D341Med (cell line): ENCODE measurements around the gene EPN3.

Source experiments
- DNase-seq: peaks from one replicate; pipeline ENCODE4 v3.0.0; 2012; ENCODE audit warnings: low spot score

The EPN3 gene

GRCh38 chr17:50532452-50533024 lies at the start of gene EPN3:
TSS of gene EPN3 (plus strand) at chr17:50532735. CDS start at chr17:50536557, 3,822 bp downstream.
- no peak for DNase-seq

DNA sequence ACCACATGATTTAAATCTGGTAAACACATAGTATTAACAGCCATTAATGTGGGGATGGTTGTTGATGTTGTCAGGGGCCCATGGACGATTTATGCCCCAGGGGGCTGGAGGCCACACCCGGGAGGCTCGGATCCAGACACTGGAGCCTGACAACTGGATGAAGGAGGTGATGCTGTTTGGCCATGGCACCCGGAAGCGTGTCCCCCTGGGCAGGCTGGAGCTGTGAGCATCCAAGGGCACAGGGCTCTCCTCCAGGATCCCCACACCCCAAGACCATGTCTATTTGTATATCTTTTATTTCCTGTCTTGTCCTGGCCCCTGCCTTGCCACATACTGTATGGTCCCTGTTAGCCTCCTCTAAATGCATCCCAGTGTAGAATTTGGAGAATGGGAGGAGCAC lies 49.3 kb upstream of the EPN3 start:
- DNase-seq: no peak

DNA sequence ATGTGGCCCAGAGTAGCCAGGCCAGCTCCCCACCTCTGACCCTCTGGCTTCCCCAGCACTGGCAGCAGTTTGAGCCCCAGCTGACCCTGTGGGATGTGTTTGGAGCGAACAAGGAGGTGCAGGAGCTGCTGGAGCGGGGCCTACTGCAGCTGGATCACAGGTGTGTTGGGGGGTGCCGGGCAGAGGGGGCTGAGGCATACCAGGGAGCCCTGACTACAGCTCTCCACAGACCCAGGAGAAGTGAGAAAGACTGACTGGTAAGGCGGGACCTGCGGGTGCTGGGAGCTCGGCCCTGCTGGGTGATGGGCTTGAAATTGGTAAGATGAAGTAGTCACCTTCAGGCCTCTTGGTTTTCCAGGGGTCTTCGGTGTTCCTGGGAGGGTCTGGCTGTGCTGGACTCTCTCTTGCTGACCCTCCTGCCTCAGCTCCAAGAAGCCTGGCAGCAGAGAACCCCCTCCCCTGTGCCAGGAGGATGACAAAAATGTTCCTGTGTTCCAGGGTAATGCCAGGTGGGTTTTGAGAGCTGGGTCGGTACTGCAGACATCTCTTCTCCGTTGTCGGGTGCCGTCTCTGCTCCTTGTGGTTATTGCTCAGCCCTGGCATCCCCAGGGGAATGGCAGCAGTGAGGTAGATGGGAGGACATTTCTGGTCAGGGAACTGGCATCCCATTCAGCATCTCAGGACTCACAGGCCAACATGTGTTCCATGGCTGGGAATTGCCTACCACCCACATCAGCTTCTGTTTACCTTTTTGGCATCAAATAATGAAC lies 48.0 kb upstream of the EPN3 start:
- no peak for DNase-seq

- no peak for DNase-seq
These were observed 45.1 kb upstream of the EPN3 start for GRCh38 chr17:50487213-50488096.

DNA sequence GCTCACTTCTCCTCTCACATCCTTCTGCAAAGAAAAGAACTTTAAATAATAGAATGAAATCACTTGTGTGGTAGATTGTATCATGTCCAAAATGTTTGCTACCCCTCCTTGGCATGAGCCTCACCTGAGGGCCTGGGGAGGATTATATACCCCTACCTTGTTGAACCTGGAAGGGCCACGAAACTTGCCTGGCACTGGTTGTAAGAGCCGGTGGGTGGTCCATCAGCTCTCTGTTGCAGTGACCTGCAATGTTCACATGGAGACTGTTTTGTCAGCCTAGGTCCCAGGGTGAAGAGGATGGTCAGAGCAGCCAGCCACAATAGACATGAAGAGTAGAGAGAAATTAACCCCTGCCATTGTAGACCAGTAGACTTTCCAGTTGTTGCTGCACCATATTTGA lies 43.7 kb upstream of the EPN3 start:
- DNase-seq: no peak

GRCh38 chr17:50491505-50491904 lies 41.0 kb upstream of the EPN3 start:
- no peak for DNase-seq

- DNase-seq: no peak
These were observed 40.3 kb upstream of the EPN3 start for GRCh38 chr17:50492214-50492613.

DNA sequence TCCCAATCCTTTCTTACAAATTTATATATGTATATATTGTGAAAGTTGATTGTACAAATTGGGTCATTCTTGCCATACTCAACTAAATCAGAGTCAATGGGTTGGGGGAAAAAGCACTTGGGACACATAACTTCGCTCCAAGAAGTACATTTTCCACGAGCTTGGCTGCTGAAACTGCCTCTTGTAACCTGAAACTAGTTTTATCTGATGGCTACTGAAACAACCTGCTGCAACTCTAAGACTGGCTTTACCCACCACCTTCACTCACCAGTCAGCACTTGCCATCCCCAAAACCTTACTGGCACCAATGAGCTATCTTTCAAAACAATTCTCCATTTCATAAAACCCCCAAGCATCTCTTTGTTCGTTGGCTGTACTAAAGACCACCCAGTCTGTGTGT lies 38.8 kb upstream of the EPN3 start:
- DNase-seq: no peak

DNA sequence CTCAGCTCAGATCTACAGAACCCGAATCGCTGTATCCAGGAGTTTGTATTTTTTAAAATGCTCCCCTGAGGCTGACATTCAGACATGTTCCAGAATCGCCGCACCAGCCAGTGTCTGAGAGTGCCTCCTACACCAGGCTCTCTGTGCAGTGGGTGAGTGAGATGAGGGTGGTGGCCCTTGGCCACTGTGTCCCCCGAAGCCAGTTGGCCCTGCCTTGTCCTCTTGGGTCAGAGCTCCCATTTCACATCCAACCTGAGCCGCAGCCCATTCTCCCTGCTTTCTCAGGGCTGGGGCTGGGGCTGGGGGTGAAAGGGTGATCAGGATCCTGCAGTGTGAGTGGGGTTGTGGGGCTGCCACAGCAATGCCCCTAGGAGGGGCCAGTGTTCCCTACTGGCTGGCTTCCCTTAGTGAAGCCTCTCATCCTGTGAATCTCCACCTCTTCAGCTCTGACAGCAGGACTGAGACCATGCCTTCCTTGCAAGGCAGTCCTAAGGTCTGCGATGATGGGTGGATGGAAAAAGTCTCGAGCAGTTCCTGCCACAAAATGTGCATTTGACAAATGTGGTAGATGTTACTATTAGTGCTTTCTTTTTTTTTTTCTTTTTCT lies 37.2 kb upstream of the EPN3 start:
- no peak for DNase-seq

GRCh38 chr17:50495918-50496317 lies 36.6 kb upstream of the EPN3 start:
- DNase-seq: no peak

DNA sequence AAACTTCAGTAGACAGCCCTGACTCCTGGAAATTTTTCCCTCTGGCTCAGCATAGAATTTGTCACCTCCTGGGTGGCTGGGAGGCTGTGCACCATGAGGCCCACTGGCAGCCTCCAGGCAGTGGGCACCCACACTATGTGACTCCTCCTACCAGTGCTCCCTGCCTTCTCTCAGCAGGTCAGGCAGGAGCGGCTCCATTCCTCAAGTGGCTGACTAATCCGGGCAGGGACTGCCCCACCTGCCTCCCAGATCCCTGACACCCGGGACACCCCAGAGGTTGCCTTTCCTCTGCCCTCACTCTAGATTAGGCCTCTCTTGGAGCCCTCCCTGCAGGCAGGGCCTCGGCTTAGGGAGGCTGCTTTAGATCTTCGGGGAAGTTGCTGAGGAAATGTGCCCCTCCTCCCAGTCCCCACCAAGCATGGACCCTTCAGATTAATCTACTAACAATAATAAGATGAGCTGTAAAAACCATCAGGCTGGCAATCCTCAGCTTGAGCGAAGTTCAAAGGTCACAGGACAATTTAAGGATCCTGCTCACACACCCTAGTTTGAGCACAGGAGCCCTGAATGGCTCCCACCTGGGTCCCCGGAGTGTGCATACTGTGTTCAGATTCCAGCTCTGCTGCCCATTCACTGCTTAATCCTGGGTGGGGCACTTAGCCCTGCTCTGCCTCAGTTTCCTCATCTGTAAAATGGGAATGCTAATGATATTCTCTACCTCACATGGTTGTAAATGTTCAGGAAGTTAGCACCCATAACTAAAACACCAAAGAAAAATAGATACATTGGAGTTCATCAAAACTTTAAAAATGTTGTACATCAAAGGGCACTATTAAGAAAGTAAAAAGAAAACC lies 34.3 kb upstream of the EPN3 start:
- DNase-seq: no peak

DNA sequence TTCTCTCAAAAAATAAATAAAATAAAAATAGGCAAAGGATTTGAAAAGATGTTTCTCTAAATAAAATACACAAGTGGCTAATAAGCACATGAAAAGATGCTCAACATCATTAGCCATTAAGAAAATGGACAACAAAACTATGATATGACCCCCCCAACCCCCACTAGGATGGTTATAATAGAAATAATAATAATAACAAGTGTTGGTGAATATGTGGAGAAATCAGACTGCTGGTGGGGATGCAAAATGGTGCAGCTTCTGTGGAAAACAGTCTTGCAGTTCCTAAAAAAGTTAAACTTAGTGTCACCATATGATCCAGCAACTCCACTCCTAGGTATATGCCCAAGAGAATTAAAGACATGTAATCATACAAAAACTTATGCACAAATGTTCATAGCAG lies 33.3 kb upstream of the EPN3 start:
- no peak for DNase-seq

GRCh38 chr17:50499721-50500120 lies 32.8 kb upstream of the EPN3 start:
- DNase-seq: no peak

GRCh38 chr17:50501054-50501453 lies 31.5 kb upstream of the EPN3 start:
- no peak for DNase-seq

- DNase-seq: peak; percentile 73
These were observed 30.1 kb upstream of the EPN3 start for GRCh38 chr17:50502301-50502990.

GRCh38 chr17:50505591-50506130 lies 26.9 kb upstream of the EPN3 start:
- DNase-seq: no peak

DNA sequence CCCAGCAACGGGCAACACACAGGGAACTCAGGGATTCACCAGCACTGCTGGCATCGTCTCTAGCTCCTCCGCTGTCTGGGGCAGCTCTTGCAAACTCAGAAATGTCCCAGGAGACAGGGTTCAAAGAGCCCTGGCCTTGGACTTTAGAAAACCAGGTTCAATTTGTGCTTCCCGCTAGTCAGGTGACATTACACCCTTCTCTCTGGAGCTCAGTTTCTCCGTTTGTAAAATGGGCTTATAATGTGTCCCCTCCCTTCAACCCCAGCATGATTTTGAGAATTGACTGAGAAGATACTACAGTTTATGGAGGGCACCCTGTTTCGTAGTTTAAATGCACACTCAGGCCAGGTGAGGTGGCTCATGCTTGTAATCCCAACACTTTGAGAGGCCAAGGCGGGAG lies 26.2 kb upstream of the EPN3 start:
- no peak for DNase-seq

GRCh38 chr17:50507871-50508572 lies 24.5 kb upstream of the EPN3 start, which contains the start of gene MYCBPAP:
TSS of gene MYCBPAP (plus strand) at chr17:50508439. CDS start at chr17:50508675, 236 bp downstream.
- DNase-seq: no peak

GRCh38 chr17:50508573-50509460 lies 23.7 kb upstream of the EPN3 start:
- DNase-seq: no peak
